HG03280 (cell line): ENCODE measurements around the gene GULP1.
"Not testable (repeated sequence)": the region's sequence is repeated elsewhere in the genome, so short reads cannot be mapped to it uniquely, and the experiment has no call there.

Experiments used
- ATAC-seq: cut with Tn5 transposase; IDR thresholded peaks from one replicate; pipeline ENCODE4 v1.9.1; 2021; ENCODE audit warnings: mild to moderate bottlenecking, moderate library complexity; ENCODE audit not compliant: unreplicated experiment

The GULP1 gene

DNA sequence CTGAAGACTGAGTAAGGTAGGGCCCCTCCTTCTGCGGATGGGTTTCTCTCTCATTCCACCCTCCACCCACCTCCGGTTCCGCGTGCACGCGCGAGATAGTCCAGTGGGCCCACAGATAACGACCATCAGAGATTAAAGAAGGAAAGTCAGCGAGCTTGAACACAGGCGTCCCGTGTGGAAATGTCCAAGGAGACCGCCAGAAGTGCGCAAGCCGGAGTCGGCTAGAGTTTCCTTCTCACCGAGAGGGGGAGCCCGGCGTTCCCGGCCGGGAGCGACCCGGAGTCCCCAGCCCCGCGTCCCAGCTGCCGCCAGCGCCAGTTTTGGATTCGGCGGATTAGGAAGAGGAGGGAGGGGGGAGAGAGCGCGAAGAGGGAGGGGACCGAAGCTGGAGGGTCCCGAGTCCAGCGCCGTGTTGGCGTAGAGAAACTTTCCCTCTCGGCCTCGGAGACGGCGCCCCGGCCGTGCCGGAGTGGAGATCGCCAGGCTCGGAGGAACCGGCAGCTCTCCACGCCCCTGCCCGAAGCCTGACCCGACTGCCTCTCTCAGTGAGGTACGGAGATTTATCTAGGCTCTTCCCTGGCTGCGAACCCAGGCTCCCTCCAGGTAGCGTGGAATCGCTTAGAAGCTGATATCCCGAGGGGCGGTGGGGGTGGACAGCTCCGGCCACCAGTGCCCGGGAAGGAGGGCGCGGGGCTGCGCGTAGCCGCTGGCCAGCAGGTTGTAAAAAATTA, at the start of gene GULP1:
TSS of gene GULP1 (plus strand) at position 258 of the 731 bp plus-strand sequence. CDS start 185,829 bp downstream, outside the sequence.
- ATAC-seq = no peak

- ATAC-seq = no peak
Measured at GRCh38 chr2:188243381-188243780, 48.3 kb upstream of the GULP1 start.

DNA sequence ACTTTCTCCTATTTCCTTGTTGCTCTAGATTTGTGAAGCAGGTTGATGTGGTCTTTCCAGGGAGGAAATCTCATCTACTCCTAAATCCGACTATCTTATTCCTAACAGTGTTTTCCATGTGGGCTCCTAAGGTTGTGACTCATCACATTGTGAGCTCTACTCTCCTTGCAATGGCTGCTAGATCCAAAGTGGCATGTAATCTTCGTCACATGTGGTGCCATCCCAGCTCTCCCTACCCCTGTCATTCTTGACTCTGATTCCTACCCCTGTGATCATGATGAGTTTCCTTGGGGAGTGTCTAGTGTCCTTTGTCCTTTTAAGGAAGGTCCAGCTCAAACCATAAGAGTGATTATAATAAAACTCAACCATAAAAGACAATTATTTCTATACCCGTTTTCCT, 47.3 kb upstream of the GULP1 start:
- no peak for ATAC-seq

GRCh38 chr2:188245230-188245629, 46.4 kb upstream of the GULP1 start:
- ATAC-seq = no peak

GRCh38 chr2:188248513-188248912, 43.2 kb upstream of the GULP1 start:
- ATAC-seq = no peak

DNA sequence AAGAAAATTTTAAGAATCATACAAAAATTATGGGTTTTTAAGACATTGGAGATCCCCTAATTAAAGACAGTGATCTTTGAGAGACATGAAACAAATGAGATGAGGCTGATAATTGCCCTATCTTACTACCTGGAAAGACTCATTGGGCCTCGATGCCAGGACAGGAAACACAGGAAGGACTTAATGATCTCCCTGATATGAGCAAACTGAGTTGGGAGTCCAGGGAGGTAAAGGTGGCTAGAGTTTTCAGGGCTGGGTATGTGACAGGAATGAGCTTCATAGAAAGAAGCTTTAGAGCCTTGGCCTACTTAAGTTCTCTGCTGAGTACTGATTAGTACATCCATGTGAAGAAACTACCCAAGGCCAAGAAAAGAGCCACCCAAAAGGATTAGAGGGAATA, 40.6 kb upstream of the GULP1 start:
- ATAC-seq = no peak

DNA sequence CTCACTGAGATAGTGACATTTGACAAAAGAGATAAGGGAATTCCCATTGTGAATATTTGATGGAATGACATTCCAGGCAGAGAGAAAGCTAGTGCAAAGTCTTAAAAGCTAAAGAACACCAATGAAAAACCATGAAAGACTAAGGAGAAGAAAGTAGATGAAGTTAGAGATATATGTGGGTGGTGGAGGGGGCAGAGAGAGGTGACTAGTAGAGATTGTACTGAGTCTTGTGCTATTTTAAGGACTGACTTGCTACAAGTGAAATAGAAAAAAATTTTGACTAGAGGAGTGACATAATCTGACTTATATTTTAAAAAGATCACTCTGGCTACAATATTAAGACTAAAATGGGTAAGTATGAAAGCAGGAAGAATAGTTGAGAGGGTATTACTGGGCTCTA, 35.3 kb upstream of the GULP1 start:
- no peak for ATAC-seq

- ATAC-seq = no peak
Measured at GRCh38 chr2:188265315-188265714, 26.4 kb upstream of the GULP1 start.

DNA sequence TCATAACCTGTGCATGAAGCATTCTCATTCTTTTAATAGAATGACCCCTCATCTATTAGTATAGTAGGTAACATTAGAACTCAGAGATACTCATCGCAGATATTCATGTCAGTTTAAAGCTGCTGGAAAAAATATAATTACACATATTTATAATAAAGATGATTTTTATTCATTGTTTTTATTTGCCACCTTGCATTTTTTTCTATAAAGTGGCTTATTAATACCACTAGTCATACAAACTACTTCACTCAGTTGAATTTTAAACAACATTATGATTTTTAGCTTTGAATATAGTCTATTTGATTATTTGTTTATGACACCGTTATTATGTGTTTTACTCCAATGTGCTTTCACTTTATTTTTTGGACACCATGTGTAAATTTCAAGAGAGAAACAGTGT, 23.9 kb upstream of the GULP1 start:
- ATAC-seq = no peak

- ATAC-seq = no peak
Measured at GRCh38 chr2:188269004-188269403, 22.7 kb upstream of the GULP1 start.

DNA sequence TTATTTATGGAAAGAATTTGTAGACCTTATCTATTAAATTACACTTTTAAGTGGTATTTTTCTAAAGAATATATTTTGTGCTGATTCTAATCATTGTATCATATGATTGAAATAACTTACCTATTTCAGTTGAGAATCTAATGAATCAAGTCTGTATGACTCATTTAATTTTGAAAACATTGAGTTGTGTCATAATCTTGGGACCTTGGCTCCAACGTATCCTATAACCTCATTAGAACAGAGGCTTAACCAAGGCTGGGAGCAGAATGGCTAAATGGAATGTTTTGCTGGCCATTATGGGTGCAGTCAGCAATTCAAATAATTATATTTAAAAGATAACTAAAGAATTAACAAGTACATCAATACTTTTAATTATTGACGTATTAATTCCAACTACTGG, 19.6 kb upstream of the GULP1 start:
- ATAC-seq = no peak

GRCh38 chr2:188274274-188274673, 17.4 kb upstream of the GULP1 start:
- no peak for ATAC-seq

- no peak for ATAC-seq
Measured at GRCh38 chr2:188276255-188276654, 15.4 kb upstream of the GULP1 start.

DNA sequence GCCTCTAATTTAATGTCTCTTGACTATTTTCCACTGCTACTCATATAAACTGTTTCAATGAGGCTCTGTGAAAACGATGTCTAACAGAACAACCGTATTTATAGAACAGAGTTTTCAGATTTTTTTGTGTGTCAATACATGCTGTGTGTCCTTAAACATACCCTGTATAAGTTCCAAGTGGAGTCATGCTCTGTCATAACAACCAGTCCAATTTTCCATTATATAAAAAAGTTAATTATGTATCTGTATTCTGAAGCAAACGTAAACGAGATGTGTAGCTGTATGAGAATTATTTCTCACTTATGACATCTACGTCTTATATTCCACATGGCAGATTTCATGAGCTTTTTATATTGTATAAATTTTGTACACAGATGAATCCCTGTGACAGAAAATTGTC, 13.9 kb upstream of the GULP1 start:
- ATAC-seq = no peak

GRCh38 chr2:188278388-188279092, 13.1 kb upstream of the GULP1 start:
- no peak for ATAC-seq

- no peak for ATAC-seq
Measured at GRCh38 chr2:188279093-188279445, 12.6 kb upstream of the GULP1 start.

- no peak for ATAC-seq
Measured at GRCh38 chr2:188280811-188281222, 10.9 kb upstream of the GULP1 start.

- no peak for ATAC-seq
Measured at GRCh38 chr2:188282907-188283306, 8.8 kb upstream of the GULP1 start.

DNA sequence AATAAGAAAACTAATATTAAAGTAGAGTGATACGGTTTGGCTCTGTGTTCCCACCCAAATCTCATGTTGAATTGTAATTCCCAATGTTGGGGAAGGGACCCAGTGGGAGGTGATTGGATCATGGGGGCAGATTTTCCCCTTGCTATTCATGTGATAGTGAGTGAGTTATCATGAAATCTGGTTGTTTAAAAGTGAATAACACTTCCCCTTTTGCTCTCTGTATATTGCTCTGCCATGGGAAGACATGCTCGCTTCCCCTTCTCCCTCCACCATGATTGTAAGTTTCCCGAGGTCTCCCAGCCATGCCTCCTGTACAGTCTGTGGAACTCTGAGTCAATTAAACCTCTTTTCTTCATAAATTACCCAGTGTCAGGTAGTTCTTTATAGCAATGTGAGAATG, 7.4 kb upstream of the GULP1 start:
- ATAC-seq = not testable (repeated sequence)

DNA sequence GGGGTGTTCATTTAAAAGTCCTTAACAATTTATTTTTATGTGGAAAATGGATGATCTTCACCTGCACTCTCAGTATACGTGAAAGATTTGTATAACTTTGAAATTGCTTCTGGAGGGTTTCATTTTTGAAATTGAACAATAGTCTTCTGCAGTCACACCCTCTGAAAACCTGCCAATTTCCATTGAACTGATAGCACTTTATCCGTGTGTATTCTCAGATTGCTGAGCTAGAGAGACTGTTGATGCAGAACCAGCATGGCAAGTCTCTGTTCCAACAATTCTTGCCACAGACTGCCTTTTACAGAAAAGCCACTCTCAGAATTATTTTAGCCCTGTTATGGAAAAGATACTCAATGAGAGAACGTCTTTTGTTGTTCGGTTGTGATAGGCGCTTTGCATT, 6.6 kb upstream of the GULP1 start:
- ATAC-seq = no peak

DNA sequence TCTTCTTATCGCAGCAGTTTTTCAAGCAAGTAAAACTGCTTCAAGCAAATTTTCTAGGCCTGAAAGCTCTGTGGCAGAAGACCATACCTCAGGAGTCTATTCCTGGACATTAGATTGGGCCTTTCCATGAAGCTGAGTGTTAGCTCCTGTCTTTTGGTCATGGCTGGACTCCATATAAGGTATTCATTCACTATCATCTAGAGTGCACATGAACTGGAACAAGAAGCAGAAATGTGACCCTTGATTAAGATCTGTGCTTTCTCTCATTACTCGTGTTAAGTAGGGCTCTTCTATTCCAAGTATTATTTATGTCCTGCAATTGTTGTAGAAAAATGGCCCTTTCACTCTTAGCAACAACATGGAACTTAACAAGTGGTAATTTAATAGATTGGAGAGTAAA, 5.9 kb upstream of the GULP1 start:
- ATAC-seq = no peak

DNA sequence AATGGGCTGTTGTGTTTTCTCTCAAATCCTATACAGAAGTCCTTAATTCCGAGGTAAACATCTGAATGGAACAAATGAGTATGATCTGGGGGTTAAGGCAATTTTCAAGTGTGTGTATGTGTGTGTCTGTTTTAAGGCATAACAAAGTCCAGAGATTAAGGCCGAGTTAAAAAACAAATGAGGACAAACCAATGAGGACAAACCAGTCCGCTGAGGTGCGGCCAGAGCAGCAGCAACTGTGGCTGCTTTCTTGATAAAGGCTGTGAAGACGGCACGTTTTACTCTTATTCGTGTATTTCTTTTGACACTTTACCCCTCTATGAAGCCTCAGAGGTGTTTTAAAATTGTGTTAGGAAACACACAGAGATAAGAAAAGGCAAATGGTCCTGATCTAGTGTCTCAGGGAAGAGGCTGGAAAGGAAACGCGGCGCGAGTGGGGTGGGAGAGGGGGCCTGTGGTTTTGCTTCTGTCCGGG, 495 bp upstream of the GULP1 start:
- no peak for ATAC-seq
